HG03196 (cell line): Measurements from ENCODE around the gene LRRC71.

Experiments used
- ATAC-seq: cut with Tn5 transposase; IDR thresholded peaks from one replicate; pipeline ENCODE4 v1.9.1; 2021; ENCODE audit not compliant: unreplicated experiment

The LRRC71 gene

DNA sequence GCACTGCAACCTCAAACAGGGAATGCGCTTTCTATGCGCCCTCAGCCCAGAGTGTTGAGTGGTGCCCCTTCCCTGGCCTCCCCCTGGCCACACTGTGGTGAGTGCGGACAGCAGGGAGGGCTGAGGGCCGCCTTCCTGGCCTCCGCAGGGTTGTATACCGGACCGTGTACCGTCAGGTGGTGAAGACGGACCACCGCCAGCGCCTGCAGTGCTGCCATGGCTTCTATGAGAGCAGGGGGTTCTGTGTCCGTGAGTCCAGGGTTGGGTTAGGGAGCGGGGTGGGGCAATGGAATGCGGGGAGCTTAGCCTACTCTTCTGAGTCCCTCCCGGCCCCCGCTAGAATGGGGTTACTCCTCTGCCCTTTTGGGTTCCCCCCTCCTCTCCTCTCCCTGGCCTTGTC is 15.3 kb upstream of the LRRC71 start:
- no peak for ATAC-seq

DNA sequence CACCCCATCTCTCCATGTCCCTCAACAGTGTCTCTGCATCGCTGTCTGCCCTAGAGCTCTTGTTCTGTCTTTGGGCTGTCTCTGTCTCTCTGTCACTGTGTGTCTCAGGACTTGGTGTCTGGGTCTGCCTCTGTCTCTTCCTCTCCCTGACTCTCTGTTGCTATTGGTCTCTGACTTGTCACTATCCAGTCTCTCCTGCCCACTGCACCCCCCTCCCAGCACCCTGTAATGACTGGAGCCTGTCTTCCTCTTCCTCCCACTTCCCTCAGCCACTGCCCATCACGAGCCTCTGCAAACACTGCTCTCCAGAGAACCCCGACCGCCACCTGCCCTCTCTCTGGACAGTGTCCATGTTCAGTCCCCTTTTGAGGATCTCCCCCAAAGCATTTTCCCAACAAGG is 14.8 kb upstream of the LRRC71 start:
- no peak for ATAC-seq

DNA sequence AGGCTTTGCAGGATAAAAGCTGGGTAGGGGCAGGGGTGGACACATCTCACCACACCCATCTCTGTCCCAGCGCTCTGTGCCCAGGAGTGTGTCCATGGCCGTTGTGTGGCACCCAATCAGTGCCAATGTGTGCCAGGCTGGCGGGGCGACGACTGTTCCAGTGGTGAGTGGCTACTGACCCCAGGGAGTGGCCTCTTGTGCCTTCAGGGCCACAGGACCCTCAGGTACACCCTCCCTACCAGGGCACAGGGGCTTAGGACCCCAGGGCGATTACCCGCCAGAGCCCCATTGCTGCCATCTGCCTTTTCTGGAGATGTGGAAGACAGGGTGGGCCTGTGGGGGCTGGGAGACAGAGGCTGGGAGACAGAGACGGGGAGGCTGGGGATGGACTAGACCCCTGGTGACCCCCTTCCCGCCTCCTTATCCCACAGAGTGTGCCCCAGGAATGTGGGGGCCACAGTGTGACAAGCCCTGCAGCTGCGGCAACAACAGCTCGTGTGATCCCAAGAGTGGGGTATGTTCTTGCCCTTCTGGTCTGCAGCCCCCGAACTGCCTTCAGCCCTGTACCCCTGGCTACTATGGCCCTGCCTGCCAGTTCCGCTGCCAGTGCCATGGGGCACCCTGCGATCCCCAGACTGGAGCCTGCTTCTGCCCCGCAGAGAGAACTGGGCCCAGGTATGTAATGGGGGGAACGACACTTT is 14.1 kb upstream of the LRRC71 start:
- no peak for ATAC-seq

DNA sequence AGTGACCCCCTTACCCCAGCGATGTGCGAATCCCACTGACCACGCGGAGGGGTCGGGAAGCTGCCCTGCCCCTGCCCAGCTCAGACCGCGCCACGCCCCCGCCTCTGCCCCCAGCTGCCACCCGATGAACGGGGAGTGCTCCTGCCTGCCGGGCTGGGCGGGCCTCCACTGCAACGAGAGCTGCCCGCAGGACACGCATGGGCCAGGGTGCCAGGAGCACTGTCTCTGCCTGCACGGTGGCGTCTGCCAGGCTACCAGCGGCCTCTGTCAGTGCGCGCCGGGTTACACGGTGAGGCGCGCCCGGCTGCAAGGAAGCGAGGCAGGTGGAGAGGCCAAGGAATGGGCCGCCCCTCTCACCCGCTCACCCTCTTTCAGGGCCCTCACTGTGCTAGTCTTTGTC is 11.9 kb upstream of the LRRC71 start:
- no peak for ATAC-seq

DNA sequence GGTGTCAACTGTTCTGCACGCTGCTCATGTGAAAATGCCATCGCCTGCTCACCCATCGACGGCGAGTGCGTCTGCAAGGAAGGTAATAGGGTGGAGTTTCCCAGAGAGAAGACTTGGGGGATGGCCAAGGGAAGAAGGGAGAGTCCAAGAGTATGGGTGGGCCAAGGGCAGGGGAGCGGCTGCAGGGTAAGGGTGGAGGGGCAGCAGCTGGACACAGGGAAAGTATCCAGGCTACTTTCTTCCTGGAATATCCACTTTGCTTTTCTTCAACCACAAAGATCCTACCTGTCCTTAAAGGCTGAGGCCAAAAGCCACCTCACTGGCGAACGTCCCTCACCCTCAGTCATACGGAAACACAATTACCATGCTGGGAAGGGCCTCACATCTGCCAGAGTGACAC is 11.5 kb upstream of the LRRC71 start:
- no peak for ATAC-seq

GRCh38 chr1:156909671-156910070 is 10.8 kb upstream of the LRRC71 start:
- no peak for ATAC-seq

GRCh38 chr1:156910309-156910782 is 10.1 kb upstream of the LRRC71 start:
- ATAC-seq = no peak

DNA sequence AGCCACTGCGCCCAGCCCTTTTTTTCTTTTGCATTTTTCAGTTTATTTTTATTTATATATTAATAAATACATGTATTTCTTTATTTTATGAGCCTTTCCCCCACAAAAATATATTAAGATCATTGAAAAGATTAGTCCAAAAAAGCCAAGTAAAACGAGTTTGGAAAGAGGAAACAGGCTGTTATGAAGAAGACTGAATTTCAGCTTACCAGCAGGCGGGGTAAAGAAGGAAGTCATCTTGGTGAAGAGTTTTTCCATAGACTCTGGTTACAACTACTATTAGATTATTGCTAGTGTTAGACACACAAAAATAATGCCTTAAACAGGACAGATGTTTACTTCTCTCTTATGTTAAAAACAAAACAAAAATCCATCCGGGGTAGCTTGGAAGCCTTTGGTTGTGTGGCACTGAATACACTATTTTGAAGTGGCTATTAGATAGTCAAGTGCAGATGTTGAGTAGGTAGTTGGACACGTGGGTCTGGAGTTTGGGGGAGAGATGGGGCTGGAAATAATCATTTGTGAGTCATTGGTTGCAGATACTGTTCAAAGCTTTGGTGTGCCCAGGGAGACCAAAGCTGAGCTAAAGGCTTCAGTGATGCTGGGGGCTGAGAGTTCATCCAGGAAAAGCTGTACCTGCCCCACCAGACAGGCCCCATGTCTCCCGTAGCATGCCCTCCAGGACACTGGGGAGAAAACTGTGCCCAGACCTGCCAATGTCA is 8.7 kb upstream of the LRRC71 start:
- ATAC-seq = no peak

- no peak for ATAC-seq
Measured at GRCh38 chr1:156912310-156912709, 8.1 kb upstream of the LRRC71 start.

- no peak for ATAC-seq
Measured at GRCh38 chr1:156912861-156913808, 7.3 kb upstream of the LRRC71 start.

DNA sequence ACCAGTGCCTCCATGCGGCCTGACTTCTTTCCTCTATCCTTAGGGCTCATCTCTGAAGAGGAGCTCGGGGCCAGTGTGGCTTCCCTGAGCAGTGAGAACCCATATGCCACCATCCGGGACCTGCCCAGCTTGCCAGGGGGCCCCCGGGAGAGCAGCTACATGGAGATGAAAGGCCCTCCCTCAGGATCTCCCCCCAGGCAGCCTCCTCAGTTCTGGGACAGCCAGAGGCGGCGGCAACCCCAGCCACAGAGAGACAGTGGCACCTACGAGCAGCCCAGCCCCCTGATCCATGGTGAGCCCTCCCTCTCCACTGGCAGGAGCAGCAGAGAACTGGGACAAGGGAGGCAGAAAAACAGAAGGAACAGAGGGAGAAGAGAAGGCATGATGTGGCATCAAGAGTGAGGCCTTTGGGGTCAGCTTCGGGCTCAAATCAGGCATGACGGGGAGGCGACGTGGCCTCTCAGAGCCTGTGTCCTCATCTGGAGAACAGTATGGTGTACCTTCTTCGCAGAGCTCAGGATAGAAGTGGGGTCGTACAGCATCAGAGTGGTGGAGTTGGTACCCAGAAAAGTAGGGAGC is 6.5 kb upstream of the LRRC71 start:
- ATAC-seq = no peak

DNA sequence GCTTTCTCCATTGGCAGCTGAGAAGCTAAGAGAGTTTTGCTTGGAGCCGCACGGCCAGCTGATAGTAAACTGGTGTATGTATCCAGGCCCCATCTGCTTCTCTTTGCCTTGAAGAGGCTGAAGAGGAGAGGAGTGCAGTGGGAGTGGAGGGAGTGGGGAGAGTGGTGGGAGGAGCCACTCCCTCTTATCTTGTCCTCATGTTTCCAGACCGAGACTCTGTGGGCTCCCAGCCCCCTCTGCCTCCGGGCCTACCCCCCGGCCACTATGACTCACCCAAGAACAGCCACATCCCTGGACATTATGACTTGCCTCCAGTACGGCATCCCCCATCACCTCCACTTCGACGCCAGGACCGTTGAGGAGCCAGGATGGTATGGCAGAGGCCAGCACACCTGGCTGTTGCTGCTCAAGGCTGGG is 6.0 kb upstream of the LRRC71 start:
- no peak for ATAC-seq

DNA sequence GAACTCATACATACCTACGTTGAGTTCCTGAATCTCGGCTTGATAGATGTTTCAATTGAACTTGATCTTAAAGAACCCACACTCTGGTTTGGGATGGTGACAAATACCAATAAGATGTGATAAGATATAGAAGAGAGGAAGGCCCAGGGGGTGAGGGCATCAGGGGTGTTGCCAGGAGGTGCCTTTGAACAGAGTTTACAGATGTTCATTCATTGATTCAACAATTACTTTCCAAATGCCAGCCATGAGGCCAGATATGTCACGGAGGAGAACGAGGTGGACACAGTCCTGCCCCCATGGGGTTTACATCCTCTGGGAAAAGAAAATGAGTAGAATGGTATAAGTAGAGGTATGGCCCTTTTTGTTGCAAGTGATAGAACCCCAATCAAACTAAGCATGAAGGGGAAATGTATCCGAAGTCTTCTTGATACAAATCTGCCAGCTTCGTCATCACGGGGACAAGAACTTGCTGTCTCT is 659 bp downstream of the LRRC71 start:
- no peak for ATAC-seq

- ATAC-seq = no peak
Measured at GRCh38 chr1:156922986-156923669, 2.7 kb downstream of the LRRC71 start.

DNA sequence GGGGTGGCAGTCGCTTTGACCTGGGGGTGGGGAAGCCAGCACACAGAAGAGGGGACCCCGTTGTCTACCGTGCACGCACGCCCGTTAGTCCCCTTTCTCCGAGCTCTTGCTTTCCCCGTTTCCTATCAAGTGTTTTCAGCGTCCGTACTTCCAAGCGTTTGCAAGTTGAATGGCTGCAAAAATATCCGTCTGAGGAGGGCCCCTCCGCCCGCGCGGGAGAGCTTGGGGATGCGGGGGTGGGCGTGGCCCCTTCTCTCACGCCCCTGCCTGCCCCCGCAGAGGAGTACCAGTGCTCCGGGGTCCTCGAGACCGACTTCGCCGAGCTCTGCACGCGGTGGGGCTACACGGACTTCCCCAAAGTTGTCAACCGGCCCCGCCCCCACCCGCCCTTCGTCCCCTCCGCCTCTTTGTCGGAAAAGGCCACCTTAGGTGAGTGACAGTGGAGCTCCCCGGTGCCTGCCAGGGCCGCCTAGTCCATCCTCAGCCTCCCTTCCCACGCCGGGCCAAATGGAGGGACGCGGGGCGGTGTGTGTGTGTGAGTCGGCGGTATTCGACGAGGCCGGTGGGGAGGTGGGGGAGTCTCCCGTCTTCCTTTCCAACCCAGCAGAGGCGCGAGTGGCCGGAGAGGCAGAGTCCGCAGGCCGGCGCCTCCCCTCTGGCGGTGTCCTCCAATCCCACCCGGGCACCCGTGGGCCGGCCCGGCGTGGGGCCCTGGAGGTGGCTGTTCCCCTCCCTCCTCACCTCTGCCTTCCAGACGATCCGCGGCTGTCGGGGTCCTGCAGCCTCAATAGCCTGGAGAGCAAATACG is 3.4 kb downstream of the LRRC71 start:
- ATAC-seq = no peak

- no peak for ATAC-seq
Measured at GRCh38 chr1:156924478-156925153, 4.2 kb downstream of the LRRC71 start.

DNA sequence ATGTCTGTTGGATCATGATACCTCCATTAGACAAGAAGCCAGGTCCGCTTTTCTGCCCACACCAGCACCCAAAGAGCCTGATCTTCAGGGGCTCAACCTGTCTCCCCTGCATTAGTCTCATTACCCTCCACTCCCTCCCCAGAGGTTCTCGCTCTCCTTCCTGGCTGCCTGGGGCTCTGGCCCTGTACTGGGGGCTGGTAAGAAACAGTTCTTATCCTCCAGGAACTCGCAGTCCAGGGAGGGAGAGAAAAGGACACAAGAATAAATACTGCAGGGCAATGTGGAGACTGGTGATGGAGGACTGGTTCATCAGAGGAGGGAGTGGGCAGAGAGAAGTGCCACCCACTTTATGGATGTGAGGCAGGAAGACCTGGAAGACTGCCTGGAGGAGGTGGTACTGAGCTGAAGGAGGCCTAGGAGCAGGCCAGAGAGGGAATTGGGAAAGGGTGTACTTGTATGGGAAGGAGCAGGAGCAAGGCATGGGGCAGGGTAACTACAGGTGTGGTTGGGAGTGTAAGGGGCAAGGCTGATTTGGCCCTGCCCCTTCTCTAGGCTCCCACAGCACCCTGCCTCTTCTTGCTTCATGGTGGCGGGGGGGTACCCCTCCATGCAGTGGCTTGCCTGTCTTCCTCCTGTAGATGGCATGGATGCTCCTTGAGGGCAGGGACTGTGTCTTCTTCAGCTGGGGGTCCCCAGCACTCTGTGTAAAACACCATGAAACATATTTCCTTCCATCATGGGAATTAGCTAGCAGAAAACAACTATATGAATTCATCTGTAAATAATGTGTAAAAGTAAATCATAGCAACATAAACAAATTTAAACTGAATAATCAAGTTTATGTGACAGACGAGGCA is 5.0 kb downstream of the LRRC71 start:
- ATAC-seq = no peak

DNA sequence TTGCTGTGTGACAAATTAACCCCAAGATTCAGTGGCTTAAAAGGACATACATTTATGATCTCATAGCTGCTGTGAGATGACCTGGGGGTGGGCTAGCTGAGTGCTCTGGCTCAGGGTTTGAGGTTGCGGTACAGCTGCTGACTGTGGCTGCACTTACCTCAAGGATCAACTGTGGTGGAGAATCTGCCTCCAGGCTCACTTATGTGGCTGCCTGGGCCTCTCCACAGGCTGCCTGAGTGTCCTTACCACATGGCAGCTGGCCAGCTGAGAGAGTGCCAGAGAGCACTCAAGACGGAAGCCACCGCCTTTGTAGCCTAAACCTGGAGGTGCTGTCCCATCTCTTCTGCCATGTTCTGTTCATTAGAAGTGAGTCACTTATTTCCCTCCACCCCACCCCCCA is 5.7 kb downstream of the LRRC71 start:
- ATAC-seq = no peak
